ENCODE results near the gene LRMDA. TPM values are rescaled to one million over a fixed set of nuclear protein-coding genes. Genes with fewer than 3 reads are reported as not detected.
"Not testable (repeated sequence)": the region's sequence is repeated elsewhere in the genome, so short reads cannot be mapped to it uniquely, and the experiment has no call there.

Gene LRMDA
- total RNA-seq, 4 donors from 2014 or later, result 12.0 to 15.9 (median 13.9) TPM

- no peak for TF ChIP-seq CTCF (IDR thresholded peaks at IDR 0.05)
- ATAC-seq (ENCODE audit: low FRiP score) (no peak), DNase-seq (ENCODE audit: low spot score) (no peak)
These were observed 185.6 kb downstream of the LRMDA start for GRCh38 chr10:75616874-75617478.

- TF ChIP-seq CTCF (IDR thresholded peaks at IDR 0.05), result no peak
- ATAC-seq (ENCODE audit: low FRiP score) (no peak), DNase-seq (ENCODE audit: low spot score) (no peak)
These were observed 186.2 kb downstream of the LRMDA start for GRCh38 chr10:75617485-75618155.

GRCh38 chr10:75619635-75620034 is 188.2 kb downstream of the LRMDA start:
- no peak for DNase-seq (ENCODE audit: low spot score)
- no peak for TF ChIP-seq CTCF (IDR thresholded peaks at IDR 0.05)
- ATAC-seq (ENCODE audit: low FRiP score), result no peak

GRCh38 chr10:75620356-75620755 is 188.9 kb downstream of the LRMDA start:
- DNase-seq (ENCODE audit: low spot score) (no peak), ATAC-seq (ENCODE audit: low FRiP score) (no peak)
- TF ChIP-seq CTCF (IDR thresholded peaks at IDR 0.05), result no peak

GRCh38 chr10:75621003-75621402 is 189.6 kb downstream of the LRMDA start:
- DNase-seq (ENCODE audit: low spot score); ATAC-seq (ENCODE audit: low FRiP score): not testable (repeated sequence)

- TF ChIP-seq CTCF (IDR thresholded peaks at IDR 0.05), result no peak
- ATAC-seq (ENCODE audit: low FRiP score), result no peak
- no peak for DNase-seq (ENCODE audit: low spot score)
These were observed 191.1 kb downstream of the LRMDA start for GRCh38 chr10:75622503-75622902.

GRCh38 chr10:75623310-75624093 is 192.1 kb downstream of the LRMDA start:
- DNase-seq (ENCODE audit: low spot score), result no peak
- TF ChIP-seq CTCF (IDR thresholded peaks at IDR 0.05), result no peak
- ATAC-seq (ENCODE audit: low FRiP score), result no peak

All from omental fat pad (tissue), 4 donors.